Measurements from ENCODE around the gene PLCH2.

The PLCH2 gene

GRCh38 chr1:2473198-2473597, 2.9 kb upstream of the PLCH2 start:
- Histone ChIP-seq H3K4me1 (ENCODE audit: insufficient read depth, low read length) (no peaks in the 10 kb centered on the region), H4K20me1 (ENCODE audit: insufficient read depth, low read length) (peaks cover 27% of the 10 kb centered on the region), H3K27ac (ENCODE audit: low read length) (no peak overlapping the region), H3K9ac (ENCODE audit: low read depth, low read length) (no peak overlapping the region), H3K79me2 (ENCODE audit: insufficient read depth, low read length) (no peaks in the 10 kb centered on the region), H3K4me2 (ENCODE audit: insufficient read depth, low read length) (no peak overlapping the region), H3K36me3 (ENCODE audit: insufficient read depth, low read length) (no peaks in the 10 kb centered on the region), H3K27me3 (ENCODE audit: insufficient read depth, low read length, poor library complexity) (no peaks in the 10 kb centered on the region), H3K9me3 (ENCODE audit: insufficient read depth, low read length, severe bottlenecking) (no peaks in the 10 kb centered on the region), H2AFZ (ENCODE audit: low read depth, low read length) (no peak overlapping the region), H3K4me3 (ENCODE audit: low read depth in 1 of 2, low read length in 2 of 2) (no peak overlapping the region)
- TF ChIP-seq CTCF (IDR thresholded peaks at IDR 0.05; ENCODE audit: borderline replicate concordance, extremely low read depth, low read length, poor library complexity, severe bottlenecking) (no peak), EZH2 (IDR thresholded peaks at IDR 0.05; ENCODE audit: borderline replicate concordance, low read depth, low read length, severe bottlenecking) (no peak)
- ATAC-seq (ENCODE audit: insufficient read depth, low read depth) (no peak), DNase-seq (no peak)

- DNase-seq (no peak), ATAC-seq (ENCODE audit: insufficient read depth, low read depth) (no peak)
- H3K36me3 ChIP-seq (ENCODE audit: insufficient read depth, low read length), result no peaks in the 10 kb centered on the region
- H3K4me2 ChIP-seq (ENCODE audit: insufficient read depth, low read length), result no peak overlapping the region
- H3K79me2 ChIP-seq (ENCODE audit: insufficient read depth, low read length), result no peaks in the 10 kb centered on the region
- no peak overlapping the region for H3K27ac ChIP-seq (ENCODE audit: low read length)
- H3K4me3 ChIP-seq (ENCODE audit: low read depth in 1 of 2, low read length in 2 of 2), result no peak overlapping the region
- no peaks in the 10 kb centered on the region for H3K4me1 ChIP-seq (ENCODE audit: insufficient read depth, low read length)
- H3K27me3 ChIP-seq (ENCODE audit: insufficient read depth, low read length, poor library complexity), result no peaks in the 10 kb centered on the region
- peaks cover 22% of the 10 kb centered on the region for H4K20me1 ChIP-seq (ENCODE audit: insufficient read depth, low read length)
- no peak overlapping the region for H3K9ac ChIP-seq (ENCODE audit: low read depth, low read length)
- TF ChIP-seq CTCF (IDR thresholded peaks at IDR 0.05; ENCODE audit: borderline replicate concordance, extremely low read depth, low read length, poor library complexity, severe bottlenecking) (no peak), EZH2 (IDR thresholded peaks at IDR 0.05; ENCODE audit: borderline replicate concordance, low read depth, low read length, severe bottlenecking) (no peak)
- no peak overlapping the region for H2AFZ ChIP-seq (ENCODE audit: low read depth, low read length)
- no peaks in the 10 kb centered on the region for H3K9me3 ChIP-seq (ENCODE audit: insufficient read depth, low read length, severe bottlenecking)
Observed at GRCh38 chr1:2474104-2474844, 1.8 kb upstream of the PLCH2 start.

- Histone ChIP-seq H3K36me3 (ENCODE audit: insufficient read depth, low read length) (no peaks in the 10 kb centered on the region), H3K4me1 (ENCODE audit: insufficient read depth, low read length) (no peaks in the 10 kb centered on the region), H3K9me3 (ENCODE audit: insufficient read depth, low read length, severe bottlenecking) (no peaks in the 10 kb centered on the region), H3K4me2 (ENCODE audit: insufficient read depth, low read length) (no peak overlapping the region), H3K4me3 (ENCODE audit: low read depth in 1 of 2, low read length in 2 of 2) (no peak overlapping the region), H3K27ac (ENCODE audit: low read length) (no peak overlapping the region), H3K79me2 (ENCODE audit: insufficient read depth, low read length) (no peaks in the 10 kb centered on the region), H3K27me3 (ENCODE audit: insufficient read depth, low read length, poor library complexity) (no peaks in the 10 kb centered on the region), H2AFZ (ENCODE audit: low read depth, low read length) (no peak overlapping the region), H4K20me1 (ENCODE audit: insufficient read depth, low read length) (peaks cover 16% of the 10 kb centered on the region), H3K9ac (ENCODE audit: low read depth, low read length) (no peak overlapping the region)
- DNase-seq (no peak), ATAC-seq (ENCODE audit: insufficient read depth, low read depth) (no peak)
- TF ChIP-seq CTCF (IDR thresholded peaks at IDR 0.05; ENCODE audit: borderline replicate concordance, extremely low read depth, low read length, poor library complexity, severe bottlenecking), result no peak
- TF ChIP-seq EZH2 (IDR thresholded peaks at IDR 0.05; ENCODE audit: borderline replicate concordance, low read depth, low read length, severe bottlenecking), result no peak
Observed at GRCh38 chr1:2474933-2475371, 1.1 kb upstream of the PLCH2 start.

Data from DND-41 (cell line).